ENCODE results near the gene TBL1XR1.
A peak's percentile ranks its signal among the peaks of the same experiment; 100 is the strongest.

Gene TBL1XR1

DNA sequence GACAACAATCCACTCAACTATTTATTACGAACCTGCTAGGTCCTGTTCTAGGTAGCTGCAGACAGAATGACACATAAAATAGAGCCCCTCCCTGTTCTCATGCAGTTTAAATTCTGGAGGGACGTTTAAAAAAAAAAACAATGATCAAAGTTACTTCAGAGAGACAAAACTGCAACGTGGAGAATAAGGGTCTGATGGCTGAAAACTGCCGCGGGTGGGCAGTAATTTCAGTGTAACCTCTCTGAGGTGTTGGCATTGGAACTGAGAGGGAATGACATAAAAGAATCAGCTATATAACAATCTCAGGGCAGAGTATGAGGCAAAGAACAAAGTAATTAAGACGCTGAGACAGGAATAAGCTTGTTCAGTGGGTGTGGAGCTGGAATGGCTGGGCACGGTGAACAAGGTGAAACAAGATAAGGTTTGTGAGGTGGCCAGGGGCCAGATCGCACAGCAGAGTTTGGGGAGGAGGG is 19.5 kb downstream of the TBL1XR1 start:
- H3K79me2 ChIP-seq (ENCODE audit: insufficient read depth, low read length): peaks cover 100% of the 10 kb centered on the region
- TF ChIP-seq EZH2 (IDR thresholded peaks at IDR 0.05; ENCODE audit: borderline replicate concordance, low read length) (no peak), CTCF (IDR thresholded peaks at IDR 0.05; ENCODE audit: low read length) (no peak)
- H3K4me1 ChIP-seq (ENCODE audit: insufficient read depth, low read length, severe bottlenecking): peaks cover 70% of the 10 kb centered on the region
- peaks cover 7% of the 10 kb centered on the region; the same call in 1 of the 2 replicates for H4K20me1 ChIP-seq (ENCODE audit: insufficient read depth, low read length)
- H2AFZ ChIP-seq (ENCODE audit: low read length): no peak overlapping the region
- H3K36me3 ChIP-seq (ENCODE audit: insufficient read depth, low read length): peaks cover 30% of the 10 kb centered on the region; the same call in 1 of the 2 replicates
- H3K9ac ChIP-seq (ENCODE audit: low read length): no peak overlapping the region
- H3K9me2 ChIP-seq (ENCODE audit: low read depth, low read length): no peaks in the 10 kb centered on the region
- H3K27me3 ChIP-seq (ENCODE audit: insufficient read depth, low read length): no peaks in the 10 kb centered on the region
- no peaks in the 10 kb centered on the region for H3K9me3 ChIP-seq (ENCODE audit: low read length)
- H3F3A ChIP-seq (ENCODE audit: insufficient read depth, low read length): no peaks in the 10 kb centered on the region
- H3K27ac ChIP-seq (ENCODE audit: low read depth, low read length, poor library complexity, severe bottlenecking): peak overlapping the region; percentile 41
- H3K4me3 ChIP-seq (ENCODE audit: low read depth, low read length, poor library complexity, severe bottlenecking): no peak overlapping the region
- H3K4me2 ChIP-seq (ENCODE audit: low read length): no peak overlapping the region

GRCh38 chr3:177174607-177175170 is 22.6 kb downstream of the TBL1XR1 start:
- H4K20me1 ChIP-seq (ENCODE audit: insufficient read depth, low read length): peaks cover 14% of the 10 kb centered on the region; the same call in 1 of the 2 replicates
- H3K36me3 ChIP-seq (ENCODE audit: insufficient read depth, low read length): peaks cover 57% of the 10 kb centered on the region
- H3K9me2 ChIP-seq (ENCODE audit: low read depth, low read length): no peaks in the 10 kb centered on the region
- H3K9ac ChIP-seq (ENCODE audit: low read length): no peak overlapping the region
- peak overlapping the region; percentile 10 for H3K27ac ChIP-seq (ENCODE audit: low read depth, low read length, poor library complexity, severe bottlenecking)
- H3K27me3 ChIP-seq (ENCODE audit: insufficient read depth, low read length): no peaks in the 10 kb centered on the region
- no peaks in the 10 kb centered on the region for H3K9me3 ChIP-seq (ENCODE audit: low read length)
- H3K4me3 ChIP-seq (ENCODE audit: low read depth, low read length, poor library complexity, severe bottlenecking): no peak overlapping the region
- H3K4me2 ChIP-seq (ENCODE audit: low read length): no peak overlapping the region
- H3K4me1 ChIP-seq (ENCODE audit: insufficient read depth, low read length, severe bottlenecking): peaks cover 45% of the 10 kb centered on the region
- no peaks in the 10 kb centered on the region for H3F3A ChIP-seq (ENCODE audit: insufficient read depth, low read length)
- TF ChIP-seq CTCF (IDR thresholded peaks at IDR 0.05; ENCODE audit: low read length): no peak
- no peak for TF ChIP-seq EZH2 (IDR thresholded peaks at IDR 0.05; ENCODE audit: borderline replicate concordance, low read length)
- H2AFZ ChIP-seq (ENCODE audit: low read length): no peak overlapping the region
- H3K79me2 ChIP-seq (ENCODE audit: insufficient read depth, low read length): peaks cover 100% of the 10 kb centered on the region

- Histone ChIP-seq H3K27me3 (ENCODE audit: insufficient read depth, low read length) (no peaks in the 10 kb centered on the region), H3K4me3 (ENCODE audit: low read depth, low read length, poor library complexity, severe bottlenecking) (no peak overlapping the region), H3K9me3 (ENCODE audit: low read length) (peaks cover 13% of the 10 kb centered on the region), H3K9ac (ENCODE audit: low read length) (no peak overlapping the region), H3F3A (ENCODE audit: insufficient read depth, low read length) (no peaks in the 10 kb centered on the region), H3K9me2 (ENCODE audit: low read depth, low read length) (no peaks in the 10 kb centered on the region), H3K27ac (ENCODE audit: low read depth, low read length, poor library complexity, severe bottlenecking) (no peak overlapping the region), H3K36me3 (ENCODE audit: insufficient read depth, low read length) (peaks cover 76% of the 10 kb centered on the region), H4K20me1 (ENCODE audit: insufficient read depth, low read length) (peaks cover 14% of the 10 kb centered on the region; the same call in 1 of the 2 replicates), H3K79me2 (ENCODE audit: insufficient read depth, low read length) (peaks cover 100% of the 10 kb centered on the region), H2AFZ (ENCODE audit: low read length) (no peak overlapping the region), H3K4me2 (ENCODE audit: low read length) (no peak overlapping the region), H3K4me1 (ENCODE audit: insufficient read depth, low read length, severe bottlenecking) (peaks cover 14% of the 10 kb centered on the region)
- no peak for TF ChIP-seq CTCF (IDR thresholded peaks at IDR 0.05; ENCODE audit: low read length)
- no peak for TF ChIP-seq EZH2 (IDR thresholded peaks at IDR 0.05; ENCODE audit: borderline replicate concordance, low read length)
Observed at GRCh38 chr3:177169936-177170722, 27.2 kb downstream of the TBL1XR1 start.

Measured in OCI-LY1 (cell line).